Natural killer cell (primary cell): ENCODE data around the gene OR56A1. TPM values are rescaled to one million over a fixed set of nuclear protein-coding genes. Genes with fewer than 3 reads are reported as not detected.

ENCODE experiments used
- ATAC-seq, 3 donors: fragments of 150-1000 bp in 2 of 3; fragments of 200-7000 bp in 1 of 3; cut with Tn5 transposase; 1 replicate in 1 of 3; 2 replicates in 2 of 3; pipeline ENCODE4 v1.10.0; 2021; ENCODE audit warnings: mild to moderate bottlenecking in 2 of 3, moderate library complexity in 2 of 3
- DNase-seq, 2 donors: peaks; one replicate each; pipeline versions ENCODE4 v3.0.0 to v3.0.0-alpha.2; 2013 to 2021; ENCODE audit warnings: mixed read lengths in 1 of 2
- H3K27ac ChIP-seq: one replicate; pipeline ENCODE4 v1.5.1; 2013; ENCODE audit warnings: mild to moderate bottlenecking, low read length
- H3K27me3 ChIP-seq: one replicate; pipeline ENCODE4 v1.6.1; 2013; ENCODE audit warnings: low read length; ENCODE audit not compliant: control insufficient read depth, insufficient read depth
- H3K36me3 ChIP-seq: one replicate; pipeline ENCODE4 v1.6.1; 2013; ENCODE audit warnings: low read length; ENCODE audit not compliant: control insufficient read depth, insufficient read depth
- H3K4me1 ChIP-seq: one replicate; pipeline ENCODE4 v1.6.1; 2013; ENCODE audit warnings: low read length; ENCODE audit not compliant: control insufficient read depth, insufficient read depth
- H3K4me3 ChIP-seq: one replicate; pipeline ENCODE4 v1.5.1; 2013; ENCODE audit warnings: low read length
- H3K9me3 ChIP-seq: one replicate; pipeline ENCODE4 v1.6.1; 2013; ENCODE audit warnings: low read length; ENCODE audit not compliant: control insufficient read depth, insufficient read depth
- H3K27ac Mint-ChIP-seq, 2 donors: one replicate each; pipeline ENCODE4 v1.8.0; 2022; ENCODE audit warnings: mild to moderate bottlenecking in 2 of 2, mixed read lengths in 2 of 2, moderate library complexity in 1 of 2
- H3K27me3 Mint-ChIP-seq, 2 donors: one replicate each; pipeline ENCODE4 v1.8.0; 2022; ENCODE audit warnings: low read depth in 2 of 2, mixed read lengths in 2 of 2
- H3K36me3 Mint-ChIP-seq: one replicate; pipeline ENCODE4 v1.8.0; 2022; ENCODE audit warnings: mixed read lengths
- H3K4me1 Mint-ChIP-seq, 2 donors: one replicate each; pipeline ENCODE4 v1.8.0; 2022; ENCODE audit warnings: mixed read lengths in 2 of 2
- H3K4me3 Mint-ChIP-seq: one replicate; pipeline ENCODE4 v1.8.0; 2022; ENCODE audit warnings: mild to moderate bottlenecking, moderate library complexity, mixed read lengths
- H3K9me3 Mint-ChIP-seq, 2 donors: one replicate each; pipeline ENCODE4 v1.8.0; 2022; ENCODE audit warnings: mixed read lengths in 2 of 2
- CTCF ChIP-seq: fragments of 200-600 bp; IDR thresholded peaks from one replicate; pipeline ENCODE4 v1.8.0; 2022; ENCODE audit warnings: antibody characterized with exemption
- WGBS: methylation state at CpG from one replicate; pipeline ENCODE4 v1.1.7; 2013; ENCODE audit warnings: missing lambda C conversion rate; ENCODE audit not compliant: insufficient coverage; 5-methylcytosine and 5-hydroxymethylcytosine counted together
- intact Hi-C: fragments of 100-400 bp; cut with micrococcal nuclease; formaldehyde crosslinking; loops from one replicate; pipeline ENCODE4 v1.14.2; 2022
- total RNA-seq, 4 donors: library from RNA; stranded (reverse); fragments of 120-200 nt in 1 of 4; gene quantifications; one replicate each; pipeline versions ENCODE4 v1.2.3 to v1.2.4, GENCODE V29; 2013 to 2022

Gene OR56A1
- total RNA-seq, 3 donors from 2014 or later (not counting 1 experiment from before 2014, with no cell fraction given), result 0.05 to 0.16 TPM; not detected in 1

- H3K9me3 Mint-ChIP-seq, result no peaks in the 10 kb centered on the region
These were observed 36.9 kb upstream of the OR56A1 start for GRCh38 chr11:6067502-6067901.

GRCh38 chr11:6062691-6063358, 32.3 kb upstream of the OR56A1 start:
- Histone ChIP-seq H3K36me3 (no peaks in the 10 kb centered on the region), H3K4me3 (no peak overlapping the region), H3K4me1 (no peaks in the 10 kb centered on the region), H3K27me3 (no peaks in the 10 kb centered on the region), H3K9me3 (no peaks in the 10 kb centered on the region), H3K27ac (no peak overlapping the region)
- Mint-ChIP-seq H3K36me3 (no peaks in the 10 kb centered on the region), H3K27ac (no peak overlapping the region), H3K4me1 (no peaks in the 10 kb centered on the region), H3K4me3 (no peak overlapping the region), H3K27me3 (peaks cover 21 to 51% of the 10 kb centered on the region in 2 donors), H3K9me3 (no peaks in the 10 kb centered on the region)
- DNase-seq (peak in 1 of 2 donors; percentile 6), ATAC-seq (peak in 1 of 3 donors; percentile 25)
- intact Hi-C loops, result no loop called here
- 64% methylated on average over 5 of the region's 5 CpGs for WGBS
- TF ChIP-seq CTCF, result no peak

More at GRCh38 chr11:6067502-6067901, 36.9 kb upstream of the OR56A1 start:
- no peak overlapping the region for H3K27ac Mint-ChIP-seq
- H3K27me3 Mint-ChIP-seq, result peaks cover 14 to 32% of the 10 kb centered on the region in 2 donors
- Histone ChIP-seq H3K36me3 (no peaks in the 10 kb centered on the region), H3K27ac (no peak overlapping the region), H3K27me3 (no peaks in the 10 kb centered on the region), H3K4me1 (no peaks in the 10 kb centered on the region), H3K9me3 (no peaks in the 10 kb centered on the region), H3K4me3 (no peak overlapping the region)
- no peak overlapping the region for H3K4me3 Mint-ChIP-seq
- intact Hi-C loops, result no loop called here
- no peaks in the 10 kb centered on the region for H3K4me1 Mint-ChIP-seq
- WGBS, result 79% methylated on average over 4 of the region's 4 CpGs
- TF ChIP-seq CTCF, result no peak
- DNase-seq (no peak), ATAC-seq (no peak)
- H3K36me3 Mint-ChIP-seq, result no peaks in the 10 kb centered on the region

GRCh38 chr11:6061475-6061874, 30.9 kb upstream of the OR56A1 start:
- Histone ChIP-seq H3K36me3 (no peaks in the 10 kb centered on the region), H3K27ac (no peak overlapping the region), H3K4me1 (no peaks in the 10 kb centered on the region), H3K27me3 (peaks cover 2% of the 10 kb centered on the region), H3K9me3 (no peaks in the 10 kb centered on the region), H3K4me3 (no peak overlapping the region)
- intact Hi-C loops, result no loop called here
- no peaks in the 10 kb centered on the region for H3K9me3 Mint-ChIP-seq
- no peak overlapping the region for H3K4me3 Mint-ChIP-seq
- H3K36me3 Mint-ChIP-seq, result no peaks in the 10 kb centered on the region
- H3K27ac Mint-ChIP-seq, result no peak overlapping the region
- ATAC-seq, result no peak
- no peak for DNase-seq
- peaks cover 24 to 43% of the 10 kb centered on the region in 2 donors for H3K27me3 Mint-ChIP-seq
- WGBS, result 78% methylated on average over 3 of the region's 3 CpGs
- no peaks in the 10 kb centered on the region for H3K4me1 Mint-ChIP-seq
- TF ChIP-seq CTCF, result no peak

GRCh38 chr11:6057452-6057851, 26.9 kb upstream of the OR56A1 start:
- TF ChIP-seq CTCF, result no peak
- no peak overlapping the region for H3K27ac ChIP-seq
- H3K27me3 ChIP-seq, result peaks cover 2% of the 10 kb centered on the region
- H3K36me3 ChIP-seq, result no peaks in the 10 kb centered on the region
- Mint-ChIP-seq H3K9me3 (no peaks in the 10 kb centered on the region), H3K36me3 (no peaks in the 10 kb centered on the region), H3K27me3 (peaks cover 26 to 55% of the 10 kb centered on the region in 2 donors), H3K27ac (no peak overlapping the region), H3K4me1 (no peaks in the 10 kb centered on the region), H3K4me3 (no peak overlapping the region)
- no peak for ATAC-seq
- H3K9me3 ChIP-seq, result no peaks in the 10 kb centered on the region
- intact Hi-C loops, result no loop called here
- no peaks in the 10 kb centered on the region for H3K4me1 ChIP-seq
- DNase-seq, result no peak
- H3K4me3 ChIP-seq, result no peak overlapping the region
- 88% methylated on average over 7 of the region's 8 CpGs for WGBS
